K562 (cell line): ENCODE measurements around the gene CSN1S1. TPM values are rescaled to one million over a fixed set of nuclear protein-coding genes. Genes with fewer than 3 reads are reported as not detected.

Experiments
- ATAC-seq: fragments of 200-7000 bp; cut with Tn5 transposase; 3 replicates; pipeline ENCODE4 v1.9.1; 2020; ENCODE audit warnings: moderate library complexity
- BruUV-seq: library from RNA; stranded (reverse); fragments of 400-500 nt; replicated peaks from 2 replicates; lab custom pipeline; 2021; lab: Mats Ljungman, UMichigan
- CTCF ChIA-PET: fragments of 300-600 bp; formaldehyde crosslinking; extraction: SDS; loops from one replicate; lab custom pipeline; 2021; ENCODE audit warnings: low intra/inter-chr PET ratio; lab: Yijun Ruan, JAX
- POLR2A ChIA-PET: fragments of 300-600, 350-650 bp; sonication (Branson Sonifier 250); formaldehyde crosslinking; extraction: SDS; loops from one replicate; lab custom pipeline; 2021; ENCODE audit warnings: antibody characterized with exemption, inconsistent platforms; lab: Yijun Ruan, JAX
- DNase-seq, 4 experiments: peaks; one replicate each; pipeline versions ENCODE4 v3.0.0 to v3.0.0-alpha.2; 2011 to 2018; ENCODE audit warnings: low spot score in 3 of 4, mixed read lengths in 3 of 4; ENCODE audit errors: extremely low read depth in 1 of 4
- FAIRE-seq: peaks from 2 replicates; lab custom pipeline; 2011; peaks lifted over from hg19 to GRCh38; lab: Jason Lieb, UNC
- H2AFZ ChIP-seq: 2 replicates; pipeline ENCODE4 v1.6.0; 2011; ENCODE audit warnings: low read depth, low read length, control low read depth, inconsistent platforms
- H3K27ac ChIP-seq: fragments of 200-600 bp; 3 replicates; pipeline ENCODE4 v1.8.0; 2011; ENCODE audit warnings: low read depth, mild to moderate bottlenecking, control low read depth, inconsistent platforms, low read length, moderate library complexity, mixed read lengths; ENCODE audit errors: extremely low read depth
- H3K27me3 ChIP-seq, 2 experiments: fragments of 300-600 bp in 1 of 2; 2 replicates in 1 of 2; 3 replicates in 1 of 2; pipeline versions ENCODE4 v1.6.0 to v1.8.0; 2011; ENCODE audit warnings: inconsistent platforms in 2 of 2, low read length in 2 of 2, mild to moderate bottlenecking in 1 of 2, mixed read lengths in 1 of 2, moderate library complexity in 1 of 2; ENCODE audit not compliant: control insufficient read depth in 2 of 2, insufficient read depth in 2 of 2
- H3K36me3 ChIP-seq: fragments of 300-600 bp; 3 replicates; pipeline ENCODE4 v1.8.0; 2011; ENCODE audit warnings: mild to moderate bottlenecking, low read length, inconsistent platforms; ENCODE audit not compliant: control insufficient read depth, insufficient read depth
- H3K4me1 ChIP-seq, 2 experiments: fragments of 200-600 bp in 1 of 2; replicated peaks in 1 of 2; 2 replicates in 1 of 2; 3 replicates in 1 of 2; pipeline versions ENCODE4 v1.5.1 to v1.8.0; 2011; ENCODE audit warnings: inconsistent platforms in 2 of 2, low read length in 2 of 2, mild to moderate bottlenecking in 1 of 2, mixed read lengths in 1 of 2, moderate library complexity in 1 of 2; ENCODE audit not compliant: control insufficient read depth in 2 of 2, insufficient read depth in 2 of 2
- H3K4me2 ChIP-seq: 2 replicates; pipeline ENCODE4 v1.6.1; 2011; ENCODE audit warnings: low read length, control low read depth, inconsistent platforms, mixed read lengths; ENCODE audit not compliant: insufficient read depth
- H3K4me3 ChIP-seq: fragments of 200-600 bp; sonication (generic), shearing (Covaris generic); 2 replicates; pipeline ENCODE4 v1.5.1; 2016; ENCODE audit warnings: control low read depth, inconsistent platforms
- H3K79me2 ChIP-seq: fragments of 200-600 bp; 3 replicates; pipeline ENCODE4 v1.8.0; 2011; ENCODE audit warnings: low read length, inconsistent platforms; ENCODE audit not compliant: control insufficient read depth, insufficient read depth
- H3K9ac ChIP-seq, 2 experiments: 2 replicates each; pipeline versions ENCODE4 v1.6.0 to v1.6.1; 2011; ENCODE audit warnings: low read depth in 2 of 2, low read length in 2 of 2, control low read depth in 1 of 2, inconsistent platforms in 1 of 2, mild to moderate bottlenecking in 1 of 2, mixed read lengths in 1 of 2; ENCODE audit not compliant: insufficient read depth in 1 of 2
- H3K9me1 ChIP-seq: one replicate; pipeline ENCODE4 v1.6.0; 2011; ENCODE audit warnings: inconsistent platforms, mild to moderate bottlenecking, low read length, moderate library complexity; ENCODE audit not compliant: control insufficient read depth, insufficient read depth
- H3K9me3 ChIP-seq: replicated peaks from 2 replicates; pipeline ENCODE4 v1.5.1; 2011; ENCODE audit warnings: low read depth, low read length, inconsistent platforms; ENCODE audit not compliant: control insufficient read depth, insufficient read depth
- H4K20me1 ChIP-seq: replicated peaks from 2 replicates; pipeline ENCODE4 v1.6.1; 2011; ENCODE audit warnings: low read length, inconsistent platforms, mixed read lengths; ENCODE audit not compliant: control insufficient read depth, insufficient read depth
- ARID1B ChIP-seq: fragments of 450-650 bp; IDR thresholded peaks from 2 replicates; pipeline ENCODE4 v1.6.1; 2016; ENCODE audit warnings: antibody characterized with exemption, mild to moderate bottlenecking, inconsistent platforms
- BCOR ChIP-seq: fragments of 450-650 bp; IDR thresholded peaks from 2 replicates; pipeline ENCODE4 v1.6.1; 2016
- HDAC1 ChIP-seq, 2 experiments: fragments of 450-650 bp; IDR thresholded peaks; 2 replicates each; pipeline ENCODE4 v1.6.1; 2016 to 2017; ENCODE audit warnings: inconsistent platforms in 1 of 2, mild to moderate bottlenecking in 1 of 2, moderate library complexity in 1 of 2
- ILF3 ChIP-seq: fragments of 450-650 bp; IDR thresholded peaks from 2 replicates; pipeline ENCODE4 v1.6.1; 2018; ENCODE audit warnings: antibody characterized with exemption, mild to moderate bottlenecking, moderate library complexity, borderline replicate concordance
- MEIS2 ChIP-seq: fragments of 450-650 bp; IDR thresholded peaks from 2 replicates; pipeline ENCODE4 v1.6.1; 2014; ENCODE audit warnings: mild to moderate bottlenecking; ENCODE audit not compliant: partially characterized antibody
- NFE2L1 ChIP-seq: fragments of 450-650 bp; IDR thresholded peaks from 2 replicates; pipeline ENCODE4 v1.6.1; 2016; ENCODE audit warnings: missing genetic modification characterization, low read depth, mild to moderate bottlenecking, missing compliant biosample characterization, moderate library complexity, borderline replicate concordance
- RAD21 ChIP-seq, 2 experiments: fragments of 250-450 bp in 1 of 2; fragments of 450-650 bp in 1 of 2; sonication (Bioruptor Pico) in 1 of 2; formaldehyde crosslinking in 1 of 2; IDR thresholded peaks in 1 of 2; conservative IDR thresholded peaks in 1 of 2; 2 replicates each; pipeline versions ENCODE4 v1.4.0 to v1.8.0; 2020 to 2022; ENCODE audit warnings: mild to moderate bottlenecking in 2 of 2, moderate library complexity in 1 of 2
- SIN3A ChIP-seq, 2 experiments: fragments of 150-350 bp in 1 of 2; IDR thresholded peaks; 2 replicates each; pipeline ENCODE4 v1.6.1; 2011 to 2016; ENCODE audit warnings: borderline replicate concordance in 2 of 2, low read depth in 2 of 2, low read length in 2 of 2, mild to moderate bottlenecking in 2 of 2, moderate library complexity in 2 of 2; ENCODE audit not compliant: control insufficient read depth in 1 of 2
- SLC30A9 ChIP-seq: fragments of 250-450 bp; sonication (Bioruptor Pico); IDR thresholded peaks from 2 replicates; pipeline ENCODE4 v1.8.0; 2022; ENCODE audit warnings: mild to moderate bottlenecking, moderate library complexity
- TEAD2 ChIP-seq: fragments of 450-650 bp; IDR thresholded peaks from 2 replicates; pipeline ENCODE4 v1.6.1; 2016; ENCODE audit warnings: missing genetic modification characterization, control low read depth, missing compliant biosample characterization
- ZNF695 ChIP-seq: fragments of 450-650 bp; formaldehyde crosslinking; IDR thresholded peaks from 2 replicates; pipeline ENCODE4 v1.4.0; 2020; ENCODE audit warnings: mild to moderate bottlenecking, moderate library complexity
- WGBS: fragments of 100-300 bp; shearing (Covaris generic); methylation state at CpG from one replicate; pipeline ENCODE4 v1.1.6; 2016; ENCODE audit warnings: low coverage, mixed read lengths; ENCODE audit not compliant: insufficient coverage; ENCODE audit errors: missing lambda C conversion rate; 5-methylcytosine and 5-hydroxymethylcytosine counted together
- in situ Hi-C: fragments of 300-500 bp; cut with MboI; formaldehyde crosslinking; loops from 4 replicates; pipeline ENCODE4 v1.15.0; 2018; ENCODE audit warnings: inconsistent platforms, mixed read lengths
- intact Hi-C: fragments of 100-400 bp; cut with micrococcal nuclease; formaldehyde crosslinking; loops from 2 replicates; pipeline ENCODE4 v1.14.2; 2022
- polyA plus RNA-seq, 8 experiments: library from polyadenylated mRNA; depleted of rRNA in 4 of 8; stranded (reverse) in 5 of 8; unstranded in 3 of 8; fragments of >200 nt; fragmentation: Nextera tagmentation in 2 of 8; fragmentation: Illumina TruSeq in 1 of 8; extraction: Ambion mirVana in 2 of 8; extraction: Trizol in 1 of 8; gene quantifications; 2 replicates each; pipeline versions ENCODE4 v1.2.1 to v1.2.3, GENCODE V29; 2011 to 2014; ENCODE audit warnings: inconsistent platforms in 1 of 8, missing spikeins in 1 of 8
- total RNA-seq, 7 experiments: library from RNA; depleted of rRNA in 6 of 7; stranded (reverse); fragments of >200 nt in 6 of 7; fragmentation: Illumina TruSeq in 2 of 7; extraction: Trizol in 2 of 7; gene quantifications; 2 replicates each; pipeline versions ENCODE4 v1.2.1 to v1.2.3, GENCODE V29; 2011 to 2021; ENCODE audit warnings: low replicate concordance in 1 of 7
- TF ChIP-seq, protein P1 (sequence below): fragments of 250-450 bp; sonication (Bioruptor Pico); IDR thresholded peaks from 2 replicates; pipeline ENCODE4 v1.4.0; 2020; ENCODE audit warnings: mild to moderate bottlenecking, moderate library complexity
- TF ChIP-seq, protein P2 (sequence below): fragments of 450-650 bp; formaldehyde crosslinking; IDR thresholded peaks from 2 replicates; pipeline ENCODE4 v1.4.0; 2020; ENCODE audit warnings: mild to moderate bottlenecking, moderate library complexity

CSN1S1 gene
- total and polyA plus RNA-seq, 9 of the 15 experiments (the other 6 are each of a cell fraction or from before 2014, with no cell fraction given) = not detected

DNA sequence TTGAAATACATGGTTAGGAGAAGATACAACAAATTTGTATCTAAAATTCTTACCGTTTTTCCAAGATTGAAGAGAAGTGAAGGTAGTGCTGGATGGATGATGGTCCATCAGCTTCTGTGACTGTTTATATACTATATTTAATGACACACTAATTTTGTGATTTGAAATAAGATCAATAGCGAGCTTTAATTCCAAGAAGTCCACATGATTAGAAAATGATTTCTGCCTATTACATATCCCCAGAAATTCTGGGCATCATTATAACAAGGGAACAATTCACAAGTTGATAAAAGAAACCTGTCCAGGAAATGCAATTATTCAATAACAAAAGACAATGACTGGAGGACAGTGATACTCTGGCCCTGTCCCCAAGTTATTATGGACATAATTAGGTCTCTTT, 34.8 kb downstream of the CSN1S1 start, which contains the start of gene CSN2 (continued):
- TF ChIP-seq ARID1B (no peak), HDAC1 (IDR thresholded peaks at IDR 0.05) (no peak)

DNA sequence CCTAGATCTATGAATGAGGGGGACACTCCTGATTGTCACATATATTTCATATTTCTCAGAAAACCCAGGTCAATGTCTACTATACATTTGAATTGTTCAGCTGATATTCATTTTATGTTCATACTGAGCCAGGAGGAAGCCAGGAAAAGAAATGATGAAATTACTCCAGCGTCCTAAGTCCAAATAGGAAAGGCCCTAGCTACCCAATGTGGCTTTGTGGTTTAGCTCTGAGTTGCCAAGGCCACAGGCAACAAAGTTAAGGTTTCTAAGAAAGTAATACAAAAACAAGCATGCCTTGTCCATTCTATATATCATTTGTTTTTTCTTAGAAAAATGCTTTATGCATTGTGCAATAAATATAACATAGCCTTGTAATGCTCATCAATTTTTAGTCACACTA, 39.2 kb downstream of the CSN1S1 start:
- Histone ChIP-seq H3K4me3 (no peak overlapping the region), H3K4me2 (no peak overlapping the region), H3K4me1 (no peaks in the 10 kb centered on the region), H3K9ac (no peak overlapping the region), H4K20me1 (no peaks in the 10 kb centered on the region), H3K9me3 (no peaks in the 10 kb centered on the region), H3K36me3 (no peaks in the 10 kb centered on the region), H3K9me1 (no peaks in the 10 kb centered on the region), H3K79me2 (no peaks in the 10 kb centered on the region), H2AFZ (no peak overlapping the region), H3K27me3 (no peaks in the 10 kb centered on the region), H3K27ac (no peak overlapping the region)
- FAIRE-seq (no peak), ATAC-seq (no peak), DNase-seq (no peak)
- ChIA-PET POLR2A (no interaction called here), CTCF (no interaction called here)
- TF ChIP-seq, protein P1, sequence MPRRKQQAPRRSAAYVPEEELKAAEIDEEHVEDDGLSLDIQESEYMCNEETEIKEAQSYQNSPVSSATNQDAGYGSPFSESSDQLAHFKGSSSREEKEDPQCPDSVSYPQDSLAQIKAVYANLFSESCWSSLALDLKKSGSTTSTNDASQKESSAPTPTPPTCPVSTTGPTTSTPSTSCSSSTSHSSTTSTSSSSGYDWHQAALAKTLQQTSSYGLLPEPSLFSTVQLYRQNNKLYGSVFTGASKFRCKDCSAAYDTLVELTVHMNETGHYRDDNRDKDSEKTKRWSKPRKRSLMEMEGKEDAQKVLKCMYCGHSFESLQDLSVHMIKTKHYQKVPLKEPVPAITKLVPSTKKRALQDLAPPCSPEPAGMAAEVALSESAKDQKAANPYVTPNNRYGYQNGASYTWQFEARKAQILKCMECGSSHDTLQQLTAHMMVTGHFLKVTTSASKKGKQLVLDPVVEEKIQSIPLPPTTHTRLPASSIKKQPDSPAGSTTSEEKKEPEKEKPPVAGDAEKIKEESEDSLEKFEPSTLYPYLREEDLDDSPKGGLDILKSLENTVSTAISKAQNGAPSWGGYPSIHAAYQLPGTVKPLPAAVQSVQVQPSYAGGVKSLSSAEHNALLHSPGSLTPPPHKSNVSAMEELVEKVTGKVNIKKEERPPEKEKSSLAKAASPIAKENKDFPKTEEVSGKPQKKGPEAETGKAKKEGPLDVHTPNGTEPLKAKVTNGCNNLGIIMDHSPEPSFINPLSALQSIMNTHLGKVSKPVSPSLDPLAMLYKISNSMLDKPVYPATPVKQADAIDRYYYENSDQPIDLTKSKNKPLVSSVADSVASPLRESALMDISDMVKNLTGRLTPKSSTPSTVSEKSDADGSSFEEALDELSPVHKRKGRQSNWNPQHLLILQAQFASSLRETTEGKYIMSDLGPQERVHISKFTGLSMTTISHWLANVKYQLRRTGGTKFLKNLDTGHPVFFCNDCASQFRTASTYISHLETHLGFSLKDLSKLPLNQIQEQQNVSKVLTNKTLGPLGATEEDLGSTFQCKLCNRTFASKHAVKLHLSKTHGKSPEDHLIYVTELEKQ (CRISPR knock-in tag) = no peak
- TF ChIP-seq SIN3A (IDR thresholded peaks at IDR 0.05; ENCODE audit: borderline replicate concordance in 2 of 2, control insufficient read depth in 1 of 2, low read depth in 2 of 2, low read length in 2 of 2) (no peak), NFE2L1 (tag) (no peak), SLC30A9 (CRISPR knock-in tag) (no peak), ILF3 (no peak), MEIS2 (no peak), BCOR (no peak), TEAD2 (tag) (no peak), RAD21 (CRISPR knock-in tag; conservative IDR thresholded peaks at IDR 0.05 in 1 of 2, IDR thresholded peaks at IDR 0.05 in 1 of 2) (no peak), ZNF695 (CRISPR knock-in tag) (no peak)
- TF ChIP-seq, protein P2, sequence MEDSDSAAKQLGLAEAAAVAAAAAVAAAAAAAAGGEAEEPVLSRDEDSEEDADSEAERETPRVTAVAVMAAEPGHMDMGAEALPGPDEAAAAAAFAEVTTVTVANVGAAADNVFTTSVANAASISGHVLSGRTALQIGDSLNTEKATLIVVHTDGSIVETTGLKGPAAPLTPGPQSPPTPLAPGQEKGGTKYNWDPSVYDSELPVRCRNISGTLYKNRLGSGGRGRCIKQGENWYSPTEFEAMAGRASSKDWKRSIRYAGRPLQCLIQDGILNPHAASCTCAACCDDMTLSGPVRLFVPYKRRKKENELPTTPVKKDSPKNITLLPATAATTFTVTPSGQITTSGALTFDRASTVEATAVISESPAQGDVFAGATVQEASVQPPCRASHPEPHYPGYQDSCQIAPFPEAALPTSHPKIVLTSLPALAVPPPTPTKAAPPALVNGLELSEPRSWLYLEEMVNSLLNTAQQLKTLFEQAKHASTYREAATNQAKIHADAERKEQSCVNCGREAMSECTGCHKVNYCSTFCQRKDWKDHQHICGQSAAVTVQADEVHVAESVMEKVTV (CRISPR knock-in tag) = no peak
- 5% methylated on average over 1 of the region's 1 CpG for WGBS
- in situ Hi-C loops (no loop called here), intact Hi-C loops (no loop called here)
- no TSS peak for BruUV-seq
